T-helper 1 cell treated with Interleukin-12 subunit alpha and Interleukin-12 subunit beta and Interleukin-4 antibody, amounts not matched to agents 30 μg/mL and 1 μg/mL, for 36 hours (primary cell): ENCODE data around the gene SIGLEC15.

Experiments used
- H3K27ac Mint-ChIP-seq: one replicate; pipeline ENCODE4 v1.8.0; 2021; ENCODE audit warnings: mild to moderate bottlenecking, mixed read lengths
- H3K27me3 Mint-ChIP-seq: one replicate; pipeline ENCODE4 v1.8.0; 2021; ENCODE audit warnings: low read depth, mixed read lengths
- H3K36me3 Mint-ChIP-seq: one replicate; pipeline ENCODE4 v1.8.0; 2021; ENCODE audit warnings: low read depth, mixed read lengths
- H3K4me1 Mint-ChIP-seq: one replicate; pipeline ENCODE4 v1.8.0; 2021; ENCODE audit warnings: low read depth, mixed read lengths
- H3K4me3 Mint-ChIP-seq: one replicate; pipeline ENCODE4 v1.8.0; 2021; ENCODE audit warnings: mild to moderate bottlenecking, moderate library complexity, mixed read lengths
- H3K9me3 Mint-ChIP-seq: one replicate; pipeline ENCODE4 v1.8.0; 2021; ENCODE audit warnings: mixed read lengths

SIGLEC15 gene

DNA sequence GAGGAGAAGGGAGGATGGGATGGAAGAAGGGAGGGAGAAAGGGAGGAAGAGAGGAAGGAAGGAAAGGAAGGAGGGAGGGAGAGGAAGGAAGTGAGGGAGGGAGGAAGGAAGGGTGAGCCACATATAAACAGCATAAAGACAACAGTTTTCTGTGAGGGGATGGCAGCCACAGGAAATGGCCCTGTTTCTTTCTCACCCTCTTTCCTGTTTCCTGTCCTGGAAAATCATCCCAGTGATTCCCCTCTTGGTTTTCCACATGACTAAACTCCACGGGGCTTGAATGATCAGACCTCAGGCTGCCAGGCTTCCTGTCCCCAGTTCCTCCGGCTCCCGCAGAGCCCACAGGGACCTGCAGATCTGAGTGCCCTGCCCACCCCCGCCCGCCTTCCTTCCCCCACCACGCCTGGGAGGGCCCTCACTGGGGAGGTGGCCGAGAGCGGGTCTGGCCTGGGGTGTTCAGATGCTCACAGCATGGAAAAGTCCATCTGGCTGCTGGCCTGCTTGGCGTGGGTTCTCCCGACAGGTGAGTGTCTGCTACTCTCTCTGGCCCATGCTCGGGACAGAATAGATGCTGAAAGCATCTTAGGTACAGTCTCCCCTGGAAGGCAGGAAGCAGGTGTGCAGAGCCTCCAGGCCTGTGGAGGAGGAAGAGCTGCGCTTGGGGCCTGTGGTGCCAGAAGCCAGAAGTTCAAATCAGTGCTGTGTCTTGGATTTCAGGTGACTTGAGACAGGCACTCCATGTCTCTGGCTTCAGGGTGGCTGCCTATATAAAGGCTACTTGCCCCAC, at the start of gene SIGLEC15:
SIGLEC15 (plus strand) TSS at position 418 of the 787 bp plus-strand sequence; CDS start at position 472, 54 bp downstream.
- H3K27ac Mint-ChIP-seq: no peak within 1 kb of the TSS

DNA sequence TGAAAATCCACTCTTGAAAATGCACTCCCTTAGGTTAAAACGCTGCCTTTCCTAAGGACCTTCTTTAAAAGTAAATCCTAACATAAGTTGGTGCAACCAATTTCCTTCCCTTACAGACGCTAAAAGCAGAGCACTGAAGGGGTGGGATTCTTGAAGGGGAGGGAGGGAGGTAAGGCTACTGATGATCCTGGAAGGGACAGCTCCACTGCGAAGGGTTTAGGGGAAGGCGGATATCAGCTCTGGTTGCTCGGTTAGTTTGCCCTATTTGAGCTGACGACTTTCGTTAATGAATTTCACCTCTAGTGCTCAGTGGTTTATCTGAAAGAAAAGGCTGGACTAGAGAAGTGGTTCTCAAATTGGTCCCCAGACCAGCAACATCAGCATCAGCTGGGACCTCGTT, 49.7 kb upstream of the SIGLEC15 start:
- H3K4me3 Mint-ChIP-seq: peak overlapping the region; percentile 76
- H3K9me3 Mint-ChIP-seq: no peaks in the 10 kb centered on the region
- peaks cover 60% of the 10 kb centered on the region for H3K27me3 Mint-ChIP-seq
- H3K36me3 Mint-ChIP-seq: peaks cover 1% of the 10 kb centered on the region
- peaks cover 4% of the 10 kb centered on the region for H3K4me1 Mint-ChIP-seq
- H3K27ac Mint-ChIP-seq: no peak overlapping the region

More for the DNA sequence above, at the start of gene SIGLEC15:
- Mint-ChIP-seq H3K4me1 (peaks cover 6% of the 10 kb centered on the region), H3K9me3 (no peaks in the 10 kb centered on the region), H3K4me3 (no peak within 1 kb of the TSS), H3K27me3 (peaks cover 23% of the 10 kb centered on the region), H3K36me3 (no peaks in the 10 kb centered on the region)

DNA sequence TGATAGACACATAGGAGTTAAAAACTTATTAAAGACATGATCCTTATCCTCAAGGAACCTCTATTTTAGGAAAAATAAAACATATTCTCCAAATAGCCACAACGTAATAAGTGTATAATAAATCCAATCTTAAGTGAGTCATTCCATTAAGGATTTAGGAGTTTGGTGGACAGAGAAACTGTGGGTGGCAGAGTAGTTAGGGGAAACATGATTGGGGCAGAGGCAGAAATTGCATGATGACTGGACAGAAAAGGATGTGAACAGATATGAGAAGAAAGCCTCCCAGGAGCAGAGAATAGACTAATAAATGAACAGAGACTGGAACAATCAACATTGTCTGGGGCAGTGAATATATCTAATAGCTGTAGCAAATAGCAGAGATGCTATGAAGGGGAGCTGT, 48.1 kb upstream of the SIGLEC15 start:
- Mint-ChIP-seq H3K4me3 (no peak overlapping the region), H3K27me3 (peaks cover 58% of the 10 kb centered on the region), H3K4me1 (peaks cover 4% of the 10 kb centered on the region), H3K27ac (no peak overlapping the region), H3K36me3 (peaks cover 1% of the 10 kb centered on the region), H3K9me3 (no peaks in the 10 kb centered on the region)

DNA sequence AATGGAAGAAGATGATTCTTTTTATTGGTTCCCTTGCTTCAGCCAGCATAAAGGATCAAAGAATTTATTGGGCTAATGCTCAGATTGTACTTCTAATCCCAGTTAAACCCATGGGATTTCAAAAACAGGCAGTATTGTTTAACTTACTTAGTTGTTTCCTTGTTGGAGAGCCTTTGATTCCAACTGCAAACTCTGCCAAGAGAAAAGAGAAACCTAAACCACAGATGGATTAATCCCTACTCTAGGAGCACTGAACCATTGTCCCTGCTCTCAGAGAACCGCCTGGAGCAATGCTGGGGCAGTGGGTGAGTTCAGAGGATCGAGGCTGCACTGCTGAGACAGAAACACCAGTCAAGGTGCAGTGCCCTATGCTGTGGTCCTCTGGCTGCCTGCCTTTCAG, 44.9 kb upstream of the SIGLEC15 start:
- Mint-ChIP-seq H3K4me3 (no peak overlapping the region), H3K9me3 (no peaks in the 10 kb centered on the region), H3K36me3 (no peaks in the 10 kb centered on the region), H3K27ac (no peak overlapping the region), H3K4me1 (peaks cover 3% of the 10 kb centered on the region), H3K27me3 (peaks cover 39% of the 10 kb centered on the region)

- Mint-ChIP-seq H3K4me3 (no peak overlapping the region), H3K9me3 (no peaks in the 10 kb centered on the region), H3K27ac (no peak overlapping the region), H3K4me1 (peaks cover 3% of the 10 kb centered on the region), H3K27me3 (peaks cover 26% of the 10 kb centered on the region), H3K36me3 (no peaks in the 10 kb centered on the region)
These were observed 42.8 kb upstream of the SIGLEC15 start for GRCh38 chr18:45782662-45783061.

DNA sequence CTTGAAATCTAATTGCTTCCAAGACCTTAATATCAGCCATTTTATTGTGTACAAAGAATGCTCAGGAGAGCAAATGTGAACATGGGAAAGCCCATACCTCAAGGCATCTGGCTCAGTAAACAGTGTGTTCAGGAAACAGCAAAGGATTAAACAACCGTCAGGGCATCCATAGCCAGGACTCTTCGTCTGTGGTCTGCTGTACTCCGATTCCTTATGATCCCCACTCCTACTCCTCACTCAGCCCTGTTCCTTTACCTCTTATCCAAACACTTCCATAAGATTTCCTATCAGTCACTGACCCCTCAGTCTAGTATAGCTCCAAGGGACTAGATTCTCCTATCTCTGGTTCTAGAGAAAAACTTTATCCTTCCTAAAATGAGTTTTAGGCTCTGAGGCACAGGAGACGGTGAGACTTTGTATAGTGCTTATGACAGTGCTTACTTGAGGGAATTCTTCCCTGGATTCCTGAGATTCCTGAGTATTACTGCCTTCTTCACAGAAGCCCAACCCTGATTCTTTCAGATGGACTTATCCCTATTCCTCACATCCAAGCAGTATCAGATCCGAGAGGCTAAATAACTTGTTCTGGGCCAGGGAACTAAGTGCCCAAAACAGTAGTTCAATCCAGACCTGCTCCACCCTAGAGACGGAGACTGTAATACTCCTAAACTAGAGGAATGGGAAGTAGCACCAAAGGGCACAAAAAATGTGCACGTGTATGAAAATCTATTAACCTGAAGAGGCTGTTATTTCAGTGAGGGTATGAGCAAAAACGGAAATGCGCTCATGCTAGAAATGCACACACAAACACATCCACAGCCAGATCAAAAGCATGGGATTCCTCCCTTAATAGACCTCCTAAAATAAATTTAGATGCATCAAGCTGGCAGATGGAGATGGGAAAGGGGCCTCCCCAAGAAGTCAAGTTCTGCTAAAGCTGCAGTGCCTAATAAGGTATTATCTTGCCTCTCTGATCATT, 42.1 kb upstream of the SIGLEC15 start:
- H3K36me3 Mint-ChIP-seq: no peaks in the 10 kb centered on the region
- peaks cover 3% of the 10 kb centered on the region for H3K4me1 Mint-ChIP-seq
- no peak overlapping the region for H3K27ac Mint-ChIP-seq
- H3K9me3 Mint-ChIP-seq: no peaks in the 10 kb centered on the region
- no peak overlapping the region for H3K4me3 Mint-ChIP-seq
- peaks cover 20% of the 10 kb centered on the region for H3K27me3 Mint-ChIP-seq

DNA sequence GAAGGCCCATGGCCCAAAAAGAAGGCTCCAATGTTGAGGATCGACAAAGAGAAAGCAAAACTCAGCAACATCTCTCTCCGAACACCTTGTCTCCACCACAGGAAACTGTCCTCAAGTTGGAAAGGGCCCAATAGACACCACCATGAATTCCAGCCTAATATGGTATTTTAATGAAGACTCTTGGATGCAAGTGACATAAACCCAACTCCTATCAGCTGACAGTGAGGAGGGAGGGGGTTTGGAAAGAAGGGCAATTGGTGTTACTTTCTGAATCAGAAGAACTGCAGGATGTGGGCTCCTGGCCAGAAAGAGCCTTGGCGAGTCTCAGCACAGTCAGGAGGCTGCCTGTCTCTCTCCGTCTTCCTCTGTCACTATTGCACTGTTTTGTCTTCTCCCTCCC, 40.3 kb upstream of the SIGLEC15 start:
- Mint-ChIP-seq H3K27ac (no peak overlapping the region), H3K36me3 (no peaks in the 10 kb centered on the region), H3K27me3 (peaks cover 13% of the 10 kb centered on the region), H3K4me1 (peaks cover 3% of the 10 kb centered on the region), H3K9me3 (no peaks in the 10 kb centered on the region), H3K4me3 (no peak overlapping the region)

DNA sequence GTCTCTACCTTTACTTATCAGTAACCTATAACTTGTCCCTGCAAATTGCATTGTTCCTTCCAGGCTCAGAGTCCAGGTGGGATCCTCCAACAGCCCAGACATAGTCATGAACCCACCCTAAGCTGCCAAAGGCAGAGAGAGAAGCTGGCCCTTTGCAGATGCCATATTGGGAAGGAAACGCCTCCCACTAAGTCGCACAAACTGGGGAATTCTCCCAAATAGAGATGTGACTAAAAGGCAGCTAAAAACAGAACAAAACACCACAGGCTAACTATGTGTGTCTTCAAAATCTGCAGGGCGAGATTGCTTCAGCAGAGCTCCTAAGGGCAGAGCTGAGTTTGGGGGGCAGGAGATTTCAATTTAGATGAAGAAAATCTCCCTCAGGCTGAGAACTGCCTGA, 38.5 kb upstream of the SIGLEC15 start:
- Mint-ChIP-seq H3K4me3 (no peak overlapping the region), H3K9me3 (no peaks in the 10 kb centered on the region), H3K4me1 (peaks cover 3% of the 10 kb centered on the region), H3K36me3 (no peaks in the 10 kb centered on the region), H3K27me3 (peaks cover 6% of the 10 kb centered on the region), H3K27ac (no peak overlapping the region)

DNA sequence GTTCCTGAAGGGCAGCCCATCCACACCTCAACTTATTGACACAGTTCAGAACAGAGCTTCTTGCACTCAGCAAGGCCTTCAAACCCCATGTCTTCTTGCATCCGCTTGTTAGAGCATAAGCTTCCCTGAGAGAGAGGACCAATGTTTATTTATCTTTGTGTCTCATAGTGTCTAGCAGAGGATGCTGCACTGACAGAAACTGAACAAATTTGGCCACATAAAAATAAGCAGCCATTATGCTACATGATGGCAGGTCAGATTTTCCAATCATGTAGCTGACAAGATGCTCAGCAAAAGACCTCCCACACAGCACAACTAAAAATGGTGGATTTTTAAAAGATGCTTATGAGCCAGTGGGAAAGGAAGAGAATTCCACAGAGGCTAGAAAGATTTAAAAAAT, 38.1 kb upstream of the SIGLEC15 start:
- Mint-ChIP-seq H3K4me3 (no peak overlapping the region), H3K36me3 (no peaks in the 10 kb centered on the region), H3K4me1 (peaks cover 3% of the 10 kb centered on the region), H3K9me3 (no peaks in the 10 kb centered on the region), H3K27me3 (peaks cover 7% of the 10 kb centered on the region), H3K27ac (no peak overlapping the region)

DNA sequence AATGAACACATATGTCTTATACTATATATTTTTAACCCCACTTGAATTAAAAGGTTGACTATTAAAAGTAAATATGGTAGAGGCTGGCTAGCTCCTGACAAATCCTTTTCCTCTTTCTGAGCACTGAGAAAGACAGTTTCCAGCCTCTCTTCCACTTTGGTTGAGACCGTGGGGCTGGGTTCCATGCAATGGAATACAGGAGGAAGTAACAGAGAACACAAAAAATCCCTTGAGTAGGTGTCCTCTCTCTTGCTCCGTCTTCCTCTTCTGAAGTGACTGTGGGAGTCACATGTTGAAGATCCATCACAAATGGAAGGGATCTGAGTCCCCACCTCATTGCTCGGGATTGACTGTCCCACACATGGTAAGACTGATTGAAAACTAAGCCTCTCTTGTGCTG, 36.6 kb upstream of the SIGLEC15 start:
- no peaks in the 10 kb centered on the region for H3K36me3 Mint-ChIP-seq
- peaks cover 3% of the 10 kb centered on the region for H3K9me3 Mint-ChIP-seq
- H3K4me3 Mint-ChIP-seq: no peak overlapping the region
- no peak overlapping the region for H3K27ac Mint-ChIP-seq
- H3K27me3 Mint-ChIP-seq: peaks cover 3% of the 10 kb centered on the region
- H3K4me1 Mint-ChIP-seq: peaks cover 3% of the 10 kb centered on the region

GRCh38 chr18:45792506-45793263, 32.8 kb upstream of the SIGLEC15 start:
- Mint-ChIP-seq H3K27me3 (peaks cover 6% of the 10 kb centered on the region), H3K9me3 (peaks cover 3% of the 10 kb centered on the region), H3K4me3 (no peak overlapping the region), H3K4me1 (no peaks in the 10 kb centered on the region), H3K27ac (no peak overlapping the region), H3K36me3 (no peaks in the 10 kb centered on the region)

- H3K27me3 Mint-ChIP-seq: peaks cover 6% of the 10 kb centered on the region
- H3K27ac Mint-ChIP-seq: no peak overlapping the region
- no peaks in the 10 kb centered on the region for H3K4me1 Mint-ChIP-seq
- peaks cover 3% of the 10 kb centered on the region for H3K9me3 Mint-ChIP-seq
- no peaks in the 10 kb centered on the region for H3K36me3 Mint-ChIP-seq
- H3K4me3 Mint-ChIP-seq: no peak overlapping the region
These were observed 32.1 kb upstream of the SIGLEC15 start for GRCh38 chr18:45793264-45793965.

DNA sequence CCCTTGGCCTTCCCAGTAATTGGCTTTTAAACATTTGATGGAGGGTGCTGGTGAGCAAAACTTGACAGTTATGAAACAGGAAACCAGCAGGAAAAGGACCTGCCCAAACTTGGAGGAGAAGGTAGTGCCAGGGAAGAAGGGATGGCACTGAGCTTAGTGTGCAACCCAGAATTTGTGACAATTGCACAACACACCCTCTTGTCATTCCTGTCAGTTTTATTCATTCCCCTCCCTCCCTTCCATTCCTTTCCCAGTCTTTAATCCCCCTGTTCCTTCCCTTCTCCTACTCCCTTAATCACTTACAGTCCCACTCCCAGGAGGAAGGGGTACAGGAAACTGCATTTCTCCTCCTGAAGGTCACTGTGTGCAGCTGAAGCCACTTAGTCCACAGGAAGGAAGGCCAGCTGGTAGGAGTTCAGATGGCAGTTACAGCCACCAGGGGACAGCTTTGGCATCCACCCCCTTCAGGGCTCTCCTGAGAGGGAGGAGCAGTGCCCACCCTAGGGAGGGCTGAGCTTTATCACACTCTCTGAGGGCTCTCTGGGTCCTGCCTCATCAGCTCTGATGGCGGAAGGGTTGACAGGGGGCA, 24.0 kb upstream of the SIGLEC15 start:
- no peak overlapping the region for H3K4me3 Mint-ChIP-seq

More for the DNA sequence above, 24.0 kb upstream of the SIGLEC15 start:
- Mint-ChIP-seq H3K27me3 (peaks cover 7% of the 10 kb centered on the region), H3K9me3 (peaks cover 17% of the 10 kb centered on the region), H3K27ac (no peak overlapping the region), H3K36me3 (no peaks in the 10 kb centered on the region), H3K4me1 (no peaks in the 10 kb centered on the region)
